GM12864 (cell line): Measurements from ENCODE around the gene KCNH8.

Source experiments
- DNase-seq: peaks from one replicate; pipeline ENCODE4 v3.0.0-alpha.2; 2011; ENCODE audit warnings: low read depth
- H3K4me3 ChIP-seq: 2 replicates; pipeline ENCODE4 v1.5.1; 2011; ENCODE audit warnings: mild to moderate bottlenecking, low read depth, low read length, control low read depth
- CTCF ChIP-seq: IDR thresholded peaks from 2 replicates; pipeline ENCODE4 v1.5.1; 2011; ENCODE audit warnings: low read depth, mild to moderate bottlenecking, moderate library complexity, low read length, control low read depth, inconsistent platforms; ENCODE audit errors: missing control alignments

Gene KCNH8

GRCh38 chr3:19427422-19428149 is 279.3 kb downstream of the KCNH8 start:
- TF ChIP-seq CTCF: no peak
- no peak for DNase-seq

GRCh38 chr3:19428729-19429128 is 280.4 kb downstream of the KCNH8 start:
- H3K4me3 ChIP-seq: no peak overlapping the region
- TF ChIP-seq CTCF: no peak
- DNase-seq: no peak

More at GRCh38 chr3:19427422-19428149, 279.3 kb downstream of the KCNH8 start:
- H3K4me3 ChIP-seq: no peak overlapping the region

GRCh38 chr3:19432669-19433068 is 284.4 kb downstream of the KCNH8 start:
- no peak overlapping the region for H3K4me3 ChIP-seq
- TF ChIP-seq CTCF: no peak
- no peak for DNase-seq

- no peak for TF ChIP-seq CTCF
- DNase-seq: no peak
- no peak overlapping the region for H3K4me3 ChIP-seq
These were observed 288.4 kb downstream of the KCNH8 start for GRCh38 chr3:19436746-19437145.

GRCh38 chr3:19439944-19440343 is 291.6 kb downstream of the KCNH8 start:
- no peak for TF ChIP-seq CTCF
- no peak overlapping the region for H3K4me3 ChIP-seq
- no peak for DNase-seq

GRCh38 chr3:19446138-19446537 is 297.8 kb downstream of the KCNH8 start:
- DNase-seq: no peak
- H3K4me3 ChIP-seq: no peak overlapping the region
- no peak for TF ChIP-seq CTCF

- H3K4me3 ChIP-seq: no peak overlapping the region
- no peak for DNase-seq
- no peak for TF ChIP-seq CTCF
These were observed 298.4 kb downstream of the KCNH8 start for GRCh38 chr3:19446687-19447086.
